ENCODE data around the gene CD177. TPM values are rescaled to one million over a fixed set of nuclear protein-coding genes. Genes with fewer than 3 reads are reported as not detected.

CD177 gene
- polyA plus RNA-seq, 2 of the 4 experiments (the other 2 are of a cell fraction), result 0.03 to 0.05 TPM

- no peak for TF ChIP-seq FOXS1 (CRISPR knock-in tag; IDR thresholded peaks at IDR 0.05)
Observed at GRCh38 chr19:43309466-43309865, 44.0 kb upstream of the CD177 start (continued).

GRCh38 chr19:43310221-43310620 is 43.3 kb upstream of the CD177 start:
- FAIRE-seq, result peak; percentile 46
- no peaks in the 10 kb centered on the region for H3K4me1 ChIP-seq
- ATAC-seq, result no peak
- no peak overlapping the region for H3K4me3 ChIP-seq
- POLR2A ChIA-PET, result no interaction called here
- DNase-seq (ENCODE audit: low read depth in 1 of 2, low spot score in 1 of 2), result no peak
- peaks cover 3% of the 10 kb centered on the region; the same call in 1 of the 3 replicates for H3K9me3 ChIP-seq
- CTCF ChIA-PET, result interaction anchor here (0.7 to 1.6 kb wide), 2 partner anchors 12 to 209 kb away, joined by 3 to 4 read pairs; no protein-coding TSS in a partner anchor
- no peak overlapping the region for H3K27ac ChIP-seq
- H3K4me2 ChIP-seq, result no peak overlapping the region
- TF ChIP-seq MAX (IDR thresholded peaks at IDR 0.05), result no peak
- TF ChIP-seq KDM1A (IDR thresholded peaks at IDR 0.05; ENCODE audit: low read depth), result no peak
- no peak for TF ChIP-seq CBX2 (IDR thresholded peaks at IDR 0.05; ENCODE audit: borderline replicate concordance, low read depth)
- no peak for TF ChIP-seq SMC3 (IDR thresholded peaks at IDR 0.05)
- TF ChIP-seq, protein P1, sequence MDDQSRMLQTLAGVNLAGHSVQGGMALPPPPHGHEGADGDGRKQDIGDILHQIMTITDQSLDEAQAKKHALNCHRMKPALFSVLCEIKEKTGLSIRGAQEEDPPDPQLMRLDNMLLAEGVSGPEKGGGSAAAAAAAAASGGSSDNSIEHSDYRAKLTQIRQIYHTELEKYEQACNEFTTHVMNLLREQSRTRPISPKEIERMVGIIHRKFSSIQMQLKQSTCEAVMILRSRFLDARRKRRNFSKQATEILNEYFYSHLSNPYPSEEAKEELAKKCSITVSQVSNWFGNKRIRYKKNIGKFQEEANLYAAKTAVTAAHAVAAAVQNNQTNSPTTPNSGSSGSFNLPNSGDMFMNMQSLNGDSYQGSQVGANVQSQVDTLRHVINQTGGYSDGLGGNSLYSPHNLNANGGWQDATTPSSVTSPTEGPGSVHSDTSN (IDR thresholded peaks at IDR 0.05), result no peak
- no peak for TF ChIP-seq HDAC2 (IDR thresholded peaks at IDR 0.05)
- no peak for TF ChIP-seq RNF2 (IDR thresholded peaks at IDR 0.05; ENCODE audit: borderline replicate concordance, low read depth)
- no peak for TF ChIP-seq JUNB (IDR thresholded peaks at IDR 0.05)
- no peak for TF ChIP-seq HES2 (IDR thresholded peaks at IDR 0.05)
- no peak for TF ChIP-seq FOSB (CRISPR knock-in tag; IDR thresholded peaks at IDR 0.05)
- no peak for TF ChIP-seq ESRRA (IDR thresholded peaks at IDR 0.05; ENCODE audit: borderline replicate concordance, low read length)
- TF ChIP-seq, protein P2, sequence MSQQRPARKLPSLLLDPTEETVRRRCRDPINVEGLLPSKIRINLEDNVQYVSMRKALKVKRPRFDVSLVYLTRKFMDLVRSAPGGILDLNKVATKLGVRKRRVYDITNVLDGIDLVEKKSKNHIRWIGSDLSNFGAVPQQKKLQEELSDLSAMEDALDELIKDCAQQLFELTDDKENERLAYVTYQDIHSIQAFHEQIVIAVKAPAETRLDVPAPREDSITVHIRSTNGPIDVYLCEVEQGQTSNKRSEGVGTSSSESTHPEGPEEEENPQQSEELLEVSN (IDR thresholded peaks at IDR 0.05; ENCODE audit: borderline replicate concordance, low read depth), result no peak
- no peak for TF ChIP-seq NPAS2 (CRISPR knock-in tag; IDR thresholded peaks at IDR 0.05; ENCODE audit: borderline replicate concordance)
- no peak for TF ChIP-seq ZNF302 (CRISPR knock-in tag; IDR thresholded peaks at IDR 0.05)
- WGBS (ENCODE audit: missing lambda C conversion rate), result 28% methylated on average over 3 of the region's 3 CpGs

DNA sequence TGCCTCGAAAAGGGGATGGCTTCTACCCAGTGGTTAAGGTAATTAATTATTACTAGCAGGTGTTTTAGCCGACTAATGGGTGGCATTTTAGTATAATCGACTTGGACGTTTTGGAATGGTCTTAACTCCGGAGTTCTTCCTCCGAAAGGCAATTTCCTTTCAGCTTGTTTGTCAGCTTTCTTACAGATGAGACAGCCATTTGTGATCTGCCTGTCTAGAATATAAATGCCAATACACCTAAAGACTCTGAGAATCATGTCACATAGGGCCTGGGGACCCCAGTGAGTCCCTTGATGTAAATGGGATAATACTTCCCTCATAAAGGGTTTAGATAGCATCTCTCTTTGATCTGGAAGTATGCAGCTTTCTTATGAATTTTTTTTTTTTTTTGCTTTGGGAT is 42.2 kb upstream of the CD177 start:
- Histone ChIP-seq H3K27ac (no peak overlapping the region), H3K4me3 (no peak overlapping the region), H3K4me2 (no peak overlapping the region), H3K4me1 (no peaks in the 10 kb centered on the region), H3K9me3 (peaks cover 3% of the 10 kb centered on the region; the same call in 1 of the 3 replicates)
- CTCF ChIA-PET, result interaction anchor here (1.8 to 1.9 kb wide), 2 partner anchors 114 to 119 kb away, joined by 5 to 6 read pairs; no protein-coding TSS in a partner anchor
- FAIRE-seq (no peak), ATAC-seq (no peak), DNase-seq (ENCODE audit: low read depth in 1 of 2, low spot score in 1 of 2) (no peak)
- POLR2A ChIA-PET, result no interaction called here
- TF ChIP-seq FOXS1 (CRISPR knock-in tag; IDR thresholded peaks at IDR 0.05) (no peak), RCOR1 (IDR thresholded peaks at IDR 0.05; ENCODE audit: low read depth, low read length) (no peak), EP300 (IDR thresholded peaks at IDR 0.05) (no peak), KDM1A (IDR thresholded peaks at IDR 0.05; ENCODE audit: low read depth) (no peak), MAFK (IDR thresholded peaks at IDR 0.05; ENCODE audit: partially characterized antibody) (no peak), USF2 (IDR thresholded peaks at IDR 0.05) (no peak), HOXA7 (CRISPR knock-in tag; IDR thresholded peaks at IDR 0.05) (no peak), HDAC2 (IDR thresholded peaks at IDR 0.05) (no peak), GATA3 (IDR thresholded peaks at IDR 0.05; ENCODE audit: borderline replicate concordance) (no peak), TP53 (CRISPR knock-in tag; IDR thresholded peaks at IDR 0.05) (no peak), KDM5A (IDR thresholded peaks at IDR 0.05) (no peak), EHF (CRISPR knock-in tag; IDR thresholded peaks at IDR 0.05) (no peak), TFCP2L1 (CRISPR knock-in tag; IDR thresholded peaks at IDR 0.05) (no peak)
- TF ChIP-seq, protein P2 (IDR thresholded peaks at IDR 0.05; ENCODE audit: borderline replicate concordance, low read depth), result no peak
- 51% methylated on average over 6 of the region's 6 CpGs for WGBS (ENCODE audit: missing lambda C conversion rate)

Measured in A549 (cell line).